HG03025 (cell line): Measurements from ENCODE around the gene ZNF804B.

Experiments
- ATAC-seq: cut with Tn5 transposase; IDR thresholded peaks from one replicate; pipeline ENCODE4 v1.9.1; 2021; ENCODE audit warnings: mild to moderate bottlenecking, moderate library complexity; ENCODE audit not compliant: unreplicated experiment, low FRiP score

ZNF804B gene

GRCh38 chr7:88826222-88826621 lies 66.7 kb downstream of the ZNF804B start:
- peak; percentile 71 for ATAC-seq

GRCh38 chr7:88835147-88835728 lies 75.7 kb downstream of the ZNF804B start:
- ATAC-seq = peak; percentile 96

GRCh38 chr7:88842201-88842600 lies 82.7 kb downstream of the ZNF804B start:
- no peak for ATAC-seq

GRCh38 chr7:88845091-88845490 lies 85.6 kb downstream of the ZNF804B start:
- ATAC-seq = no peak

GRCh38 chr7:88851220-88851619 lies 91.7 kb downstream of the ZNF804B start:
- no peak for ATAC-seq

GRCh38 chr7:88859288-88859687 lies 99.8 kb downstream of the ZNF804B start:
- ATAC-seq = no peak

- ATAC-seq = no peak
Measured at GRCh38 chr7:88866265-88866863, 106.9 kb downstream of the ZNF804B start.

- no peak for ATAC-seq
Measured at GRCh38 chr7:88867158-88867557, 107.7 kb downstream of the ZNF804B start.

GRCh38 chr7:88868456-88868855 lies 109.0 kb downstream of the ZNF804B start:
- ATAC-seq = no peak

- no peak for ATAC-seq
Measured at GRCh38 chr7:88881136-88881535, 121.6 kb downstream of the ZNF804B start.

- ATAC-seq = no peak
Measured at GRCh38 chr7:88885131-88885530, 125.6 kb downstream of the ZNF804B start.

GRCh38 chr7:88888684-88889083 lies 129.2 kb downstream of the ZNF804B start:
- ATAC-seq = no peak

GRCh38 chr7:88910516-88910915 lies 151.0 kb downstream of the ZNF804B start:
- no peak for ATAC-seq

GRCh38 chr7:88912852-88913251 lies 153.4 kb downstream of the ZNF804B start:
- ATAC-seq = no peak

GRCh38 chr7:88915615-88916014 lies 156.1 kb downstream of the ZNF804B start:
- no peak for ATAC-seq

GRCh38 chr7:88919478-88920131 lies 160.1 kb downstream of the ZNF804B start:
- ATAC-seq = no peak

GRCh38 chr7:88922944-88923343 lies 163.4 kb downstream of the ZNF804B start:
- no peak for ATAC-seq

- no peak for ATAC-seq
Measured at GRCh38 chr7:88928276-88928675, 168.8 kb downstream of the ZNF804B start.

GRCh38 chr7:88929719-88930118 lies 170.2 kb downstream of the ZNF804B start:
- no peak for ATAC-seq

GRCh38 chr7:88933285-88933684 lies 173.8 kb downstream of the ZNF804B start:
- no peak for ATAC-seq

- no peak for ATAC-seq
Measured at GRCh38 chr7:88942815-88943501, 183.5 kb downstream of the ZNF804B start.
